ENCODE measurements around the gene FCRLB. TPM values are rescaled to one million over a fixed set of nuclear protein-coding genes. Genes with fewer than 3 reads are reported as not detected.

Gene FCRLB
- total and polyA plus RNA-seq, 7 donors: 0.06 to 0.58 (median 0.19) TPM; not detected in 1

- Histone ChIP-seq H3K27ac (no peak overlapping the region), H3K27me3 (ENCODE audit: insufficient read depth in 3 of 3, low read length in 2 of 3) (no peaks in the 10 kb centered on the region), H3K4me1 (peaks cover 12% of the 10 kb centered on the region), H3K4me3 (no peak overlapping the region), H3K9me3 (no peaks in the 10 kb centered on the region), H3K36me3 (ENCODE audit: insufficient read depth in 1 of 2, low read depth in 1 of 2) (no peaks in the 10 kb centered on the region)
- DNase-seq: no peak
- ATAC-seq: no peak
- no peak for TF ChIP-seq CTCF (IDR thresholded peaks at IDR 0.05)
- intact Hi-C loops (cut with DNase I): no loop called here
- WGBS, 3 donors: 81 to 85% (median 83%) methylated on average over 8 of the region's 8 CpGs
Measured at GRCh38 chr1:161702250-161702649, 19.1 kb upstream of the FCRLB start.

GRCh38 chr1:161705537-161705936 lies 15.8 kb upstream of the FCRLB start:
- no peak overlapping the region for H3K4me3 ChIP-seq
- H3K36me3 ChIP-seq (ENCODE audit: insufficient read depth in 1 of 2, low read depth in 1 of 2): no peaks in the 10 kb centered on the region
- no peaks in the 10 kb centered on the region for H3K27me3 ChIP-seq (ENCODE audit: insufficient read depth in 3 of 3, low read length in 2 of 3)
- DNase-seq (no peak), ATAC-seq (no peak)
- no peaks in the 10 kb centered on the region for H3K9me3 ChIP-seq
- intact Hi-C loops (cut with DNase I): no loop called here
- 69 to 93% (median 83%) methylated on average over 4 of the region's 4 CpGs for WGBS, 3 donors
- no peak for TF ChIP-seq CTCF (IDR thresholded peaks at IDR 0.05)
- peaks cover 17% of the 10 kb centered on the region for H3K4me1 ChIP-seq
- no peak overlapping the region for H3K27ac ChIP-seq

GRCh38 chr1:161706113-161706481 lies 15.2 kb upstream of the FCRLB start:
- H3K9me3 ChIP-seq: no peaks in the 10 kb centered on the region
- H3K36me3 ChIP-seq (ENCODE audit: insufficient read depth in 1 of 2, low read depth in 1 of 2): no peaks in the 10 kb centered on the region
- intact Hi-C loops (cut with DNase I): no loop called here
- H3K4me3 ChIP-seq: no peak overlapping the region
- TF ChIP-seq CTCF (IDR thresholded peaks at IDR 0.05): no peak
- WGBS, 3 donors: 34 to 47% (median 40%) methylated on average over 3 of the region's 3 CpGs
- H3K27ac ChIP-seq: peak overlapping the region; percentile 80
- no peak for DNase-seq
- peak; percentile 29 to 46 (median 32) for ATAC-seq
- peaks cover 17% of the 10 kb centered on the region for H3K4me1 ChIP-seq
- no peaks in the 10 kb centered on the region for H3K27me3 ChIP-seq (ENCODE audit: insufficient read depth in 3 of 3, low read length in 2 of 3)

DNA sequence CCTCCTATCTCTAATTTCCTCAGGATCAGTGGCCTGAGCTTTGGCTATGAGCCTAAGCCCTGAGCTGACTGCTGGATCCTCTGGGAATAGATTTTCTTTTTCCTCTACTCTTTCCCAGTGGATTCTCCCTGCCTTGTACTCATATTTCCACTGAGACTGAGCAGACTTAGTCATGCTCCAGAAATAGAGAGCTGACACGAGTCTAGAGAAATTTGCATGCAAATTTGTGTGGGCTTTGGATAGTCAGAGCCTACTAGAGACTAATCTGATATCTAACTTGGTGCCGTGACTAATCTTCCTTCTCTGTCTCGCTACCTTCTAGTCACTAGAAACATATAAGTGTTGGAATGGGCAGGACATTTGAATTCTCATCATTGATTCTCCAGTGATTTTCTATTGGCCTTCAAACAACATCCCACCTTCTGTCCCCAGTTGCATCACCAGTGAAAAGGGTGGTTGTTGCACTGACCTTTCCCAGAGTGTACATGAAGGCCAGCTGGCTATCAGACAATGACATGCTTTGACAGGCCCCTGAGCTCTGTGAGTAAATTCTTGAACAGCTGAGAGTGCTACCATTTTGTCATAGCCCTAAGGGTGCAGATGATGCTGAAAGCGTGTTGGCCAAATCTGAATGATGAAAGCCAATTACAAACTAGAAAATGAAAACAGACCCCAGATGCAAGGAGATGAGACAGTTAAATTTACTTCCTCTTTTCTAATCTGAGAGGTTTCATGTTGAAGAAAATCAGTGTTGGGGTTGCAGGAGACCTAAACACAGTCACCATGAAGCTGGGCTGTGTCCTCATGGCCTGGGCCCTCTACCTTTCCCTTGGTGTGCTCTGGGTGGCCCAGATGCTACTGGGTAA lies 14.6 kb upstream of the FCRLB start, which contains the start of gene FCRLA:
Gene FCRLA, plus strand, starts transcription at position 748 of the 866 bp plus-strand sequence. Its CDS starts 36 bp downstream, at position 784.
- no peak for TF ChIP-seq CTCF (IDR thresholded peaks at IDR 0.05)
- WGBS, 3 donors: 13 to 27% (median 19%) methylated on average over 4 of the region's 4 CpGs
- intact Hi-C loops (cut with DNase I): no loop called here
- Histone ChIP-seq H3K4me3 (no peak within 1 kb of the TSS), H3K9me3 (no peaks in the 10 kb centered on the region), H3K27me3 (ENCODE audit: insufficient read depth in 3 of 3, low read length in 2 of 3) (peaks cover 0 to under 1% (median 0%) of the 10 kb centered on the region in 3 donors), H3K27ac (peak within 1 kb of the TSS; percentile 80), H3K36me3 (ENCODE audit: insufficient read depth in 1 of 2, low read depth in 1 of 2) (no peaks in the 10 kb centered on the region), H3K4me1 (peaks cover 17% of the 10 kb centered on the region)
- no peak for DNase-seq
- peak; percentile 92 to 96 (median 96) for ATAC-seq
